SJCRH30 (cell line): ENCODE results near the gene RCSD1. TPM values are rescaled to one million over a fixed set of nuclear protein-coding genes. Genes with fewer than 3 reads are reported as not detected.

Experiments used
- DNase-seq, 2 experiments: peaks; one replicate each; pipeline ENCODE4 v3.0.0-alpha.2; 2015 to 2020
- H3K27ac ChIP-seq: fragments of 250-450 bp; sonication (Bioruptor Pico); 2 replicates; pipeline ENCODE4 v1.5.1; 2020; ENCODE audit warnings: mild to moderate bottlenecking, moderate library complexity
- H3K27me3 ChIP-seq: fragments of 250-450 bp; sonication (Bioruptor Pico); 2 replicates; pipeline ENCODE4 v1.5.1; 2020; ENCODE audit warnings: mild to moderate bottlenecking, moderate library complexity
- H3K36me3 ChIP-seq: fragments of 250-450 bp; sonication (Bioruptor Pico); 2 replicates; pipeline ENCODE4 v1.5.1; 2020; ENCODE audit warnings: mild to moderate bottlenecking, moderate library complexity
- H3K4me1 ChIP-seq: fragments of 250-450 bp; sonication (Bioruptor Pico); 2 replicates; pipeline ENCODE4 v1.5.1; 2020; ENCODE audit warnings: mild to moderate bottlenecking, moderate library complexity
- H3K4me3 ChIP-seq: fragments of 250-450 bp; sonication (Bioruptor Pico); 2 replicates; pipeline ENCODE4 v1.5.1; 2020; ENCODE audit warnings: mild to moderate bottlenecking, moderate library complexity
- H3K9me3 ChIP-seq: fragments of 250-450 bp; sonication (Bioruptor Pico); replicated peaks from 2 replicates; pipeline ENCODE4 v1.5.1; 2020; ENCODE audit warnings: mild to moderate bottlenecking, moderate library complexity
- total RNA-seq: library from RNA; depleted of rRNA; stranded (reverse); fragments of >200 nt; shearing (Covaris generic); gene quantifications from 2 replicates; pipeline ENCODE4 v1.2.3, GENCODE V29; 2014

Gene RCSD1
- total RNA-seq, 1 experiment from 2014 or later: 0.16 TPM

GRCh38 chr1:167627865-167628641 lies 2.0 kb upstream of the RCSD1 start:
- peak overlapping the region; percentile 53 for H3K27ac ChIP-seq
- H3K4me1 ChIP-seq: peaks cover 17% of the 10 kb centered on the region
- H3K27me3 ChIP-seq: no peaks in the 10 kb centered on the region
- H3K36me3 ChIP-seq: no peaks in the 10 kb centered on the region
- H3K9me3 ChIP-seq: no peaks in the 10 kb centered on the region
- DNase-seq: peak; percentile 81 to 83
- H3K4me3 ChIP-seq: no peak overlapping the region

GRCh38 chr1:167628741-167629515 lies 1.1 kb upstream of the RCSD1 start:
- Histone ChIP-seq H3K36me3 (no peaks in the 10 kb centered on the region), H3K9me3 (no peaks in the 10 kb centered on the region), H3K27ac (no peak overlapping the region), H3K4me1 (peaks cover 18% of the 10 kb centered on the region), H3K4me3 (no peak overlapping the region), H3K27me3 (no peaks in the 10 kb centered on the region)
- DNase-seq: no peak

- DNase-seq: no peak
- Histone ChIP-seq H3K4me3 (no peak overlapping the region), H3K36me3 (no peaks in the 10 kb centered on the region), H3K9me3 (no peaks in the 10 kb centered on the region), H3K4me1 (peaks cover 26% of the 10 kb centered on the region), H3K27me3 (no peaks in the 10 kb centered on the region), H3K27ac (no peak overlapping the region)
Measured at GRCh38 chr1:167630568-167631385, 745 bp downstream of the RCSD1 start.

GRCh38 chr1:167631386-167631935 lies 1.4 kb downstream of the RCSD1 start:
- no peak overlapping the region for H3K4me3 ChIP-seq
- no peak for DNase-seq
- H3K36me3 ChIP-seq: no peaks in the 10 kb centered on the region
- no peaks in the 10 kb centered on the region for H3K27me3 ChIP-seq
- H3K27ac ChIP-seq: no peak overlapping the region
- peaks cover 33% of the 10 kb centered on the region for H3K4me1 ChIP-seq
- H3K9me3 ChIP-seq: no peaks in the 10 kb centered on the region

- Histone ChIP-seq H3K36me3 (no peaks in the 10 kb centered on the region), H3K4me1 (peaks cover 39% of the 10 kb centered on the region), H3K9me3 (no peaks in the 10 kb centered on the region), H3K27me3 (no peaks in the 10 kb centered on the region), H3K4me3 (no peak overlapping the region), H3K27ac (no peak overlapping the region)
- no peak for DNase-seq
Measured at GRCh38 chr1:167631936-167632614, 2.0 kb downstream of the RCSD1 start.

GRCh38 chr1:167633258-167633944 lies 3.4 kb downstream of the RCSD1 start:
- peaks cover 41% of the 10 kb centered on the region for H3K4me1 ChIP-seq
- H3K36me3 ChIP-seq: no peaks in the 10 kb centered on the region
- no peak overlapping the region for H3K4me3 ChIP-seq
- DNase-seq: no peak
- H3K27ac ChIP-seq: no peak overlapping the region
- no peaks in the 10 kb centered on the region for H3K9me3 ChIP-seq
- no peaks in the 10 kb centered on the region for H3K27me3 ChIP-seq

- H3K36me3 ChIP-seq: no peaks in the 10 kb centered on the region
- H3K27me3 ChIP-seq: no peaks in the 10 kb centered on the region
- H3K4me1 ChIP-seq: peaks cover 38% of the 10 kb centered on the region
- peak overlapping the region; percentile 83 for H3K27ac ChIP-seq
- H3K4me3 ChIP-seq: peak overlapping the region; percentile 63
- no peak for DNase-seq
- H3K9me3 ChIP-seq: no peaks in the 10 kb centered on the region
Measured at GRCh38 chr1:167634435-167634834, 4.4 kb downstream of the RCSD1 start.

GRCh38 chr1:167635156-167635648 lies 5.2 kb downstream of the RCSD1 start:
- H3K36me3 ChIP-seq: no peaks in the 10 kb centered on the region
- peaks cover 38% of the 10 kb centered on the region for H3K4me1 ChIP-seq
- H3K27ac ChIP-seq: peak overlapping the region; percentile 83
- H3K4me3 ChIP-seq: peak overlapping the region; percentile 63
- H3K27me3 ChIP-seq: no peaks in the 10 kb centered on the region
- no peaks in the 10 kb centered on the region for H3K9me3 ChIP-seq
- DNase-seq: peak; percentile 82 to 85

- Histone ChIP-seq H3K9me3 (no peaks in the 10 kb centered on the region), H3K36me3 (no peaks in the 10 kb centered on the region), H3K27me3 (no peaks in the 10 kb centered on the region), H3K4me3 (peak overlapping the region; percentile 63), H3K4me1 (peaks cover 45% of the 10 kb centered on the region), H3K27ac (peak overlapping the region; percentile 83)
- DNase-seq: peak; percentile 78 to 89
Measured at GRCh38 chr1:167635941-167636340, 5.9 kb downstream of the RCSD1 start.

- Histone ChIP-seq H3K36me3 (no peaks in the 10 kb centered on the region), H3K27ac (no peak overlapping the region), H3K4me3 (no peak overlapping the region), H3K27me3 (no peaks in the 10 kb centered on the region), H3K9me3 (no peaks in the 10 kb centered on the region), H3K4me1 (peaks cover 55% of the 10 kb centered on the region)
- DNase-seq: no peak
Measured at GRCh38 chr1:167638064-167638463, 8.0 kb downstream of the RCSD1 start.

- DNase-seq: no peak
- Histone ChIP-seq H3K36me3 (no peaks in the 10 kb centered on the region), H3K9me3 (no peaks in the 10 kb centered on the region), H3K4me3 (no peak overlapping the region), H3K4me1 (peaks cover 48% of the 10 kb centered on the region), H3K27ac (no peak overlapping the region), H3K27me3 (no peaks in the 10 kb centered on the region)
Measured at GRCh38 chr1:167640051-167640450, 10.0 kb downstream of the RCSD1 start.

GRCh38 chr1:167641786-167642500 lies 11.9 kb downstream of the RCSD1 start:
- Histone ChIP-seq H3K27me3 (no peaks in the 10 kb centered on the region), H3K9me3 (no peaks in the 10 kb centered on the region), H3K36me3 (no peaks in the 10 kb centered on the region), H3K27ac (no peak overlapping the region; the same call in 1 of the 2 replicates), H3K4me3 (no peak overlapping the region), H3K4me1 (peaks cover 37% of the 10 kb centered on the region)
- DNase-seq: no peak

- Histone ChIP-seq H3K9me3 (no peaks in the 10 kb centered on the region), H3K27me3 (no peaks in the 10 kb centered on the region), H3K4me1 (peaks cover 32% of the 10 kb centered on the region), H3K27ac (no peak overlapping the region), H3K4me3 (no peak overlapping the region), H3K36me3 (no peaks in the 10 kb centered on the region)
- DNase-seq: no peak
Measured at GRCh38 chr1:167642501-167642826, 12.4 kb downstream of the RCSD1 start.
